Thoracic aorta (tissue), 2 donors: ENCODE results near the gene FAM13C. TPM values are rescaled to one million over a fixed set of nuclear protein-coding genes. Genes with fewer than 3 reads are reported as not detected.

Source experiments
- ATAC-seq: fragments of 150-250 bp; one replicate; pipeline ENCODE4 v1.8.0; 2017; ENCODE audit warnings: low read depth; ENCODE audit not compliant: insufficient number of reproducible peaks, low FRiP score
- DNase-seq: peaks from one replicate; pipeline ENCODE4 v3.0.0-alpha.2; 2020; ENCODE audit warnings: low spot score
- H3K27ac ChIP-seq, 2 donors: fragments of 200-600 bp; sonication (generic); 1 replicate in 1 of 2; 2 replicates in 1 of 2; pipeline ENCODE4 v1.5.1; 2016; ENCODE audit warnings: mild to moderate bottlenecking in 2 of 2, moderate library complexity in 2 of 2
- H3K27me3 ChIP-seq: fragments of 200-600 bp; sonication (generic); replicated peaks from 2 replicates; pipeline ENCODE4 v1.6.0; 2016; ENCODE audit warnings: mild to moderate bottlenecking; ENCODE audit not compliant: insufficient read depth
- H3K36me3 ChIP-seq: fragments of 200-600 bp; sonication (generic); one replicate; pipeline ENCODE4 v1.5.1; 2016
- H3K4me1 ChIP-seq, 2 donors: fragments of 200-600 bp; sonication (generic); 1 replicate in 1 of 2; 2 replicates in 1 of 2; pipeline versions ENCODE4 v1.5.1 to v1.6.0; 2016; ENCODE audit warnings: low read depth in 2 of 2, mild to moderate bottlenecking in 1 of 2; ENCODE audit not compliant: control insufficient read depth in 1 of 2
- H3K4me3 ChIP-seq: fragments of 200-600 bp; sonication (generic); 2 replicates; pipeline ENCODE4 v1.5.1; 2016; ENCODE audit warnings: mild to moderate bottlenecking
- H3K9me3 ChIP-seq: fragments of 200-600 bp; sonication (generic); 2 replicates; pipeline ENCODE4 v1.5.1; 2016
- CTCF ChIP-seq: fragments of 200-600 bp; sonication (generic); IDR thresholded peaks from one replicate; pipeline ENCODE4 v1.5.1; 2019; ENCODE audit warnings: antibody characterized with exemption
- total RNA-seq, 2 donors: library from RNA; depleted of rRNA; stranded (reverse); fragments of >200 nt; gene quantifications; one replicate each; pipeline versions ENCODE4 v1.1.0 to v1.2.3, GENCODE V29; 2016

The FAM13C gene
- total RNA-seq, 2 donors from 2014 or later = 20.4 to 30.9 TPM

GRCh38 chr10:59324597-59324996 lies 37.8 kb downstream of the FAM13C start:
- TF ChIP-seq CTCF = no peak
- Histone ChIP-seq H3K27ac (no peak overlapping the region), H3K4me1 (peaks cover 37 to 75% of the 10 kb centered on the region in 2 donors)

GRCh38 chr10:59323831-59324401 lies 38.4 kb downstream of the FAM13C start:
- Histone ChIP-seq H3K27me3 (no peaks in the 10 kb centered on the region), H3K27ac (peak overlapping the region; percentile 31 to 58), H3K4me3 (no peak overlapping the region), H3K4me1 (peaks cover 34 to 70% of the 10 kb centered on the region in 2 donors), H3K36me3 (no peaks in the 10 kb centered on the region), H3K9me3 (no peaks in the 10 kb centered on the region)
- ATAC-seq (no peak), DNase-seq (no peak)
- TF ChIP-seq CTCF = no peak

More at GRCh38 chr10:59324597-59324996, 37.8 kb downstream of the FAM13C start:
- ATAC-seq = no peak
- no peak overlapping the region for H3K4me3 ChIP-seq
- no peaks in the 10 kb centered on the region for H3K36me3 ChIP-seq
- no peaks in the 10 kb centered on the region for H3K27me3 ChIP-seq
- H3K9me3 ChIP-seq = no peaks in the 10 kb centered on the region
- no peak for DNase-seq

- DNase-seq = no peak
- H3K27me3 ChIP-seq = no peaks in the 10 kb centered on the region
- H3K9me3 ChIP-seq = no peaks in the 10 kb centered on the region
- no peaks in the 10 kb centered on the region for H3K36me3 ChIP-seq
- H3K4me3 ChIP-seq = no peak overlapping the region
- H3K27ac ChIP-seq = peak overlapping the region; percentile 31 to 58
- TF ChIP-seq CTCF = no peak
- ATAC-seq = no peak
- peaks cover 28 to 62% of the 10 kb centered on the region in 2 donors for H3K4me1 ChIP-seq
Observed at GRCh38 chr10:59323036-59323459, 39.3 kb downstream of the FAM13C start.

GRCh38 chr10:59322131-59322530 lies 40.2 kb downstream of the FAM13C start:
- peaks cover 24 to 53% of the 10 kb centered on the region in 2 donors for H3K4me1 ChIP-seq
- H3K4me3 ChIP-seq = no peak overlapping the region
- no peak for DNase-seq
- H3K9me3 ChIP-seq = no peaks in the 10 kb centered on the region
- H3K36me3 ChIP-seq = no peaks in the 10 kb centered on the region
- no peak overlapping the region for H3K27ac ChIP-seq
- ATAC-seq = peak; percentile 21
- no peaks in the 10 kb centered on the region for H3K27me3 ChIP-seq
- TF ChIP-seq CTCF = no peak

GRCh38 chr10:59320355-59320754 lies 42.0 kb downstream of the FAM13C start:
- DNase-seq = no peak
- Histone ChIP-seq H3K27me3 (no peaks in the 10 kb centered on the region), H3K27ac (no peak overlapping the region)

More at GRCh38 chr10:59320355-59320754, 42.0 kb downstream of the FAM13C start:
- ATAC-seq = no peak
- no peaks in the 10 kb centered on the region for H3K9me3 ChIP-seq
- no peaks in the 10 kb centered on the region for H3K36me3 ChIP-seq
- peaks cover 21 to 43% of the 10 kb centered on the region in 2 donors for H3K4me1 ChIP-seq
- H3K4me3 ChIP-seq = no peak overlapping the region
- no peak for TF ChIP-seq CTCF
